Bronchial epithelial cell (primary cell): ENCODE results near the gene DCAF8. TPM values are rescaled to one million over a fixed set of nuclear protein-coding genes. Genes with fewer than 3 reads are reported as not detected.
A peak's percentile ranks its signal among the peaks of the same experiment; 100 is the strongest.

Experiments
- DNase-seq: peaks from one replicate; pipeline ENCODE4 v3.0.0-alpha.2; 2010; ENCODE audit warnings: low read depth
- FAIRE-seq: peaks from 2 replicates; lab custom pipeline; 2011; peaks lifted over from hg19 to GRCh38; lab: Jason Lieb, UNC
- H3K27me3 ChIP-seq: 2 replicates; pipeline ENCODE4 v1.5.1; 2011; ENCODE audit warnings: low read length; ENCODE audit not compliant: control insufficient read depth, insufficient read depth
- H3K36me3 ChIP-seq: 2 replicates; pipeline ENCODE4 v1.5.1; 2011; ENCODE audit warnings: low read length; ENCODE audit not compliant: control insufficient read depth, insufficient read depth
- H3K4me3 ChIP-seq: 2 replicates; pipeline ENCODE4 v1.5.1; 2011; ENCODE audit warnings: mild to moderate bottlenecking, low read depth, low read length, control low read depth
- total RNA-seq: library from RNA; depleted of rRNA; stranded (reverse); fragments of >200 nt; gene quantifications from 2 replicates; pipeline ENCODE4 v1.2.1, GENCODE V29; 2014
- TF ChIP-seq, protein P1 (sequence below): IDR thresholded peaks from 2 replicates; pipeline ENCODE4 v1.5.1; 2011; ENCODE audit warnings: mild to moderate bottlenecking, moderate library complexity, low read length, control low read depth, inconsistent platforms; ENCODE audit not compliant: insufficient read depth, severe bottlenecking

The DCAF8 gene
- total RNA-seq: 57.4 and 76.0 TPM in 2 replicates

DNA sequence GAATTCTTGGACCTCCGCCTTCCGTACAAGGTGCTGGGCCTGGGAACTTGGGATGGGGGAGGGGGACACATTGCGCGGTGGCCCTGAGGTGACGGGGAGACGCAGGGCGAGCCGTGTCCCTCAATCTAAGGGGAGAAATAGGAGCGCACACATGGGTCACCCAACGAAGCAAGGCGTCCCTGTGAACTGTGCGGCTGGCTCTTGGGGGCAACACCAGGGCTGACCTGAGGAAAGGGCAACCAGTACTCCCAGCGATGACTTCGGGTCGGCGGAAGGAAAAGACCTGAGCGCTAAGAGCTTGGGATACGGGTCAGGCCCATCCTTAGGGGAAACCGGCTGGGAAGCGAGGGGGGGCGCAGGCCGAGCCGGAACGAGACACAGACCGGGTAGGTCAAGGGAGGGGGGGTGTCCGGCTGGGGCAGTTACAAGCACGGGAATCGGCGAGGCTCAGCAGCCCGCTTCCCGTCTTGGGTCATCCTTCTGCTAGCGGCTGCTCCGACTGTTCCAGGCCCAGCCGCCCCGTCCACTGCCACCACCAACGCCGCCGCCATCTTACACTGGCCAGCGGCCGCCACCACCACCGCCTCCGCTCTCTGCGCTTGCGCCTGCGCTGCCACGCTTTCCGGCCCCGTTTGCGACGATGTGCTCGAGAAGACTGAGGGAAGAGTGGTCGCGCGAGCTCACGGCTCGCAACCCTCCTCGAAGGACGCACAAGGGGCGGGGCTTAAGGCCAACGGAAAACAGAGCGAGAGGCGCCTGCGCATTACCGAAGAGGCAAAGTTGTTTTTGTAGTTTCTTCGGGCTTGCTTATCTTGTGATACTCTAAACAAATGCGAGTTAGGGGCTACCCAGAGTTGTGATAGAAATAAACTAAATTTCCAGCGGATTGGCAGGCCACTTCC, at the start of gene DCAF8:
Gene DCAF8, minus strand, starts transcription at position 657 of the 902 bp plus-strand sequence. CDS start 18,541 bp downstream, outside the sequence.
- H3K27me3 ChIP-seq: no peaks in the 10 kb centered on the region
- H3K4me3 ChIP-seq: peak within 1 kb of the TSS; percentile 91
- TF ChIP-seq, protein P1, sequence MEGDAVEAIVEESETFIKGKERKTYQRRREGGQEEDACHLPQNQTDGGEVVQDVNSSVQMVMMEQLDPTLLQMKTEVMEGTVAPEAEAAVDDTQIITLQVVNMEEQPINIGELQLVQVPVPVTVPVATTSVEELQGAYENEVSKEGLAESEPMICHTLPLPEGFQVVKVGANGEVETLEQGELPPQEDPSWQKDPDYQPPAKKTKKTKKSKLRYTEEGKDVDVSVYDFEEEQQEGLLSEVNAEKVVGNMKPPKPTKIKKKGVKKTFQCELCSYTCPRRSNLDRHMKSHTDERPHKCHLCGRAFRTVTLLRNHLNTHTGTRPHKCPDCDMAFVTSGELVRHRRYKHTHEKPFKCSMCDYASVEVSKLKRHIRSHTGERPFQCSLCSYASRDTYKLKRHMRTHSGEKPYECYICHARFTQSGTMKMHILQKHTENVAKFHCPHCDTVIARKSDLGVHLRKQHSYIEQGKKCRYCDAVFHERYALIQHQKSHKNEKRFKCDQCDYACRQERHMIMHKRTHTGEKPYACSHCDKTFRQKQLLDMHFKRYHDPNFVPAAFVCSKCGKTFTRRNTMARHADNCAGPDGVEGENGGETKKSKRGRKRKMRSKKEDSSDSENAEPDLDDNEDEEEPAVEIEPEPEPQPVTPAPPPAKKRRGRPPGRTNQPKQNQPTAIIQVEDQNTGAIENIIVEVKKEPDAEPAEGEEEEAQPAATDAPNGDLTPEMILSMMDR: no peak
- no peak for FAIRE-seq
- DNase-seq: peak; percentile 91
- H3K36me3 ChIP-seq: no peaks in the 10 kb centered on the region

DNA sequence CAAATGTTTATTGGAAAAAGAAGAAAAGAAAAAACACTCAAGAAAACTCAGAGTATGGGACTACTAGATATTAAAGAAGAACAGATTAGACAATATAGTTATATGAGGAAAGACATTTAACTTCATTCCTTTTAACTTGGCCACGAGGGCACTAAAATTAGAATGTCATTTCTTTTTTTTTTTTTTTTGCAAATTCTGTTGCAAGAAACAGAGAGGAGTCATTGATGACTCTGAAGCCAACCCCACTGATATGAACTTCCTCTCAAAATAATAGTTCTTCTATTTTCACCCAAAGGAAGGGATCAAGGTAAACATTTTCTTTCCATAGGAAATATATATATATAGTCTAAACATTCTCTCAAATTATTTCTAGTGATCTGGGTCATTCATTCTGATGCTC, 47.2 kb upstream of the DCAF8 start:
- Histone ChIP-seq H3K4me3 (no peak overlapping the region), H3K27me3 (no peaks in the 10 kb centered on the region), H3K36me3 (peaks cover 34% of the 10 kb centered on the region)
- no peak for FAIRE-seq
- TF ChIP-seq, protein P1: no peak
- no peak for DNase-seq

DNA sequence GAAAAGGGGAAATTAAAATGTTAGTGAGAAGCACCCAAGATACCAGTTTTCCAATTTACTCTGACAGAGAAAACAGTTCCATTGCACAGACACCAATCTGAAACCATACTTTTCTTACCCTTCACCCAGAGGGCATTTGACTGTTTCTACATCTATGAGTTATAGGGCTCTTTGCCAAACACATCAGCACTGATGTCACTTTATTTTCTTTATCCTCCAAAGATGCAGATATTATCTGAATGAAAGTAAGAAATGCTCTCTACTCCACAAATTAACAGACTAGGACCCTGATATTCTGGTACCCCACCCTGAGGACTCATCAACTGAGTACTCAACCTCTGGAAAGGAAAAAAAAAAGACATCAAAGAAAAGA, 46.8 kb upstream of the DCAF8 start:
- peak; percentile 10 for DNase-seq
- Histone ChIP-seq H3K27me3 (no peaks in the 10 kb centered on the region), H3K36me3 (peaks cover 34% of the 10 kb centered on the region), H3K4me3 (no peak overlapping the region)
- FAIRE-seq: no peak
- TF ChIP-seq, protein P1: no peak

DNA sequence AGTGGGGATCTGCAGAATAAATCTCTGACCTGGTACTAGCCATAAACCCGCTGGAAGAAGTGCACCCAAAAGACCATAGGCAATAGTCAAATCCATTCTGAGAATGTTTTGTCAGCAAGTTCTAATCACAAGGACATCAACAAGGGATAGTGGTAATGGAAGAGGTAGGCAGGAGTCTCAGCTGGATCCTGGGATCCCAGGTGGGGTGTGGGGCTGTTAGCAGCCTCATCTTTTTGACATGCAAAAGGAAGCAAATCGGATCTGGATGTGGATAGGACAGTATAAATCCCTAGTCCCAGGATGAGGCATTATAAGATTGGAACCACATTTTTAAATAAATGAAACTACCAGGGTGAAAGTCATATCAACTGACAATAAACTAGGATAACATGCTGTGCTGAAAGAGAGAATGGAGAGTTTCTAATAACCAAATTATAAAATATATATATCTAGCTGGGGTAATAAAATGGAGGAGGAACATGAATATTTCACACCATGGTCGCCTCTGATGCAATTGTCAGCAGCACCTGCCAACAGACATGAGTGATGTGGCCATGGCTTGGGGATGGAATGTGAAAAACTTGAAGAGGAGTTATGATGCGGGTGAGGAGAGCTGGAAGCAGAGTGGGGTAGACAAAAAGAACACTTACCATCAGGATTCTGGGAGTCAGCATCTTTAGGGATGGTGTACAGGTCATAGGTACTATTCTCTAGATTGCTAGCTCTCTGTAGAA, 46.3 kb upstream of the DCAF8 start:
- Histone ChIP-seq H3K4me3 (no peak overlapping the region), H3K27me3 (no peaks in the 10 kb centered on the region), H3K36me3 (peaks cover 32% of the 10 kb centered on the region)
- TF ChIP-seq, protein P1: no peak
- DNase-seq (no peak), FAIRE-seq (no peak)

DNA sequence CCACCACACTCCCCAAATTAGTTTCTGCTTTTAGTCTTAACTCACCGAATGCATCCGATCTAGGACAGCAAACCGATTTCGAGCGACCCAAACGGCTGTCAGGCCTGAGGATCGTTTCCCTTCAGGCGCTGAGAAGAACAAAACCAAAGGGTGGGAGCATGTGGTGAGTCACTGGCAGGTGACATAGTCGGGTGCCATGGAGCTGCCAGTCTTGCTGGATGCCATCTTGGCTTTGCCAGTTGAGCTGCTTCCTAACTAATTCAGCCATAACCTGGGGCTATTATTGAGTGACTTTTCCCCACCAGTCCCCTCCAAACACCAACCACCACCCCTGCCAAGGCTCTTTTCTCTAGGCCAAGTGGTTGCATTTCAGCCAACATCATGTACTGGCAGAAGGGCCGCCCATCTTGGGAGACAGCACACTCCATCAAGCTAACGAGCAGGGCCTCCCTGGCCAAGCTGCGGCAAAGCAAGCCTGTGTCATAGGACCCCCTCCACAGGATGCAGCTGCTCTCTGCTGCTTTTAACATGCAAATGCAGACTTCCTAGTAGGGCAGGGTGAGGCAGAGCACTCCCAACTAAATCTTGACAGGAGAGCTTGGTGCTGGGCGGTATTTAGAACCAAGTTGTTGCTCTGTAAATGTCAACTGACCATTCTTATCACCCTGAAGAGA, 44.9 kb upstream of the DCAF8 start:
- TF ChIP-seq, protein P1: no peak
- no peak overlapping the region for H3K4me3 ChIP-seq
- no peaks in the 10 kb centered on the region for H3K27me3 ChIP-seq
- H3K36me3 ChIP-seq: peaks cover 28% of the 10 kb centered on the region
- DNase-seq (no peak), FAIRE-seq (no peak)
